BJ (cell line): ENCODE measurements around the gene NCKIPSD. TPM values are rescaled to one million over a fixed set of nuclear protein-coding genes. Genes with fewer than 3 reads are reported as not detected.

Source experiments
- polyA plus RNA-seq: library from polyadenylated mRNA; depleted of rRNA; stranded (reverse); fragments of >200 nt; gene quantifications from 2 replicates; pipeline ENCODE4 v1.2.3, GENCODE V29; 2011; rRNA removed
- small RNA-seq: library from RNA; depleted of rRNA; stranded (forward); fragments of <200 nt; gene quantifications from one replicate; pipeline ENCODE3, GENCODE V24; 2012; ENCODE audit warnings: low replicate concordance, low read depth; ENCODE audit not compliant: insufficient read length

Gene NCKIPSD
- polyA plus RNA-seq, 1 experiment: 34.9 TPM

Small RNAs within 50 kb of the gene (small RNA-seq; reads per million reads assigned to genes)
- not detected for gene AC141002.1

Other genes starting within 250 kb of the NCKIPSD start
- gene CCDC51, start 245.8 kb downstream of the NCKIPSD start, polyA plus RNA-seq: 11.6 and 14.3 TPM in 2 replicates
- gene TMA7, start 245.7 kb downstream of the NCKIPSD start, polyA plus RNA-seq: 53.8 and 162 TPM in 2 replicates
- 6.3 and 7.9 TPM in 2 replicates for gene ATRIP, start 239.2 kb downstream of the NCKIPSD start, polyA plus RNA-seq
- 140 and 217 TPM in 2 replicates for gene SHISA5, start 181.7 kb downstream of the NCKIPSD start, polyA plus RNA-seq
- 9.8 and 12.8 TPM in 2 replicates for gene PFKFB4, start 129.1 kb downstream of the NCKIPSD start, polyA plus RNA-seq
- 2.3 and 4.5 TPM in 2 replicates for gene UCN2, start 122.1 kb downstream of the NCKIPSD start, polyA plus RNA-seq
- 41.6 and 60.8 TPM in 2 replicates for gene COL7A1, start 90.6 kb downstream of the NCKIPSD start, polyA plus RNA-seq
- 426 and 662 TPM in 2 replicates for gene UQCRC1, start 76.3 kb downstream of the NCKIPSD start, polyA plus RNA-seq
- gene TMEM89, start 64.1 kb downstream of the NCKIPSD start, polyA plus RNA-seq: 0.13 TPM in 1 of 2 replicates, not detected in the other
- 26.4 and 45.8 TPM in 2 replicates for gene SLC26A6, start 50.5 kb downstream of the NCKIPSD start, polyA plus RNA-seq
- 0.55 and 0.88 TPM in 2 replicates for gene CELSR3, start 23.0 kb downstream of the NCKIPSD start, polyA plus RNA-seq
- 65.5 and 89.9 TPM in 2 replicates for gene IP6K2, start 31.3 kb upstream of the NCKIPSD start, polyA plus RNA-seq
- gene PRKAR2A, start 162.0 kb upstream of the NCKIPSD start, polyA plus RNA-seq: 9.0 and 15.3 TPM in 2 replicates
- gene SLC25A20, start 213.0 kb upstream of the NCKIPSD start, polyA plus RNA-seq: 20.4 and 30.2 TPM in 2 replicates
- 72.6 and 96.7 TPM in 2 replicates for gene ARIH2, start 232.9 kb upstream of the NCKIPSD start, polyA plus RNA-seq